HL-60 (cell line): Measurements from ENCODE around the gene COQ3.

Source experiments
- POLR2AphosphoS5 ChIP-seq: IDR thresholded peaks from 2 replicates; pipeline ENCODE4 v1.6.1; 2012; ENCODE audit warnings: low read depth
- SPI1 ChIP-seq: IDR thresholded peaks from 2 replicates; pipeline ENCODE4 v1.6.1; 2012; ENCODE audit warnings: low read depth, mild to moderate bottlenecking, borderline replicate concordance
- TF ChIP-seq, protein P1 (sequence below): IDR thresholded peaks from one replicate; pipeline ENCODE4 v1.5.1; 2011; ENCODE audit warnings: low read length, control low read depth, inconsistent platforms; ENCODE audit not compliant: insufficient read depth
- TF ChIP-seq, protein P2 (sequence below): IDR thresholded peaks from 2 replicates; pipeline ENCODE4 v1.6.1; 2012; ENCODE audit warnings: low read depth; ENCODE audit not compliant: insufficient replicate concordance

DNA sequence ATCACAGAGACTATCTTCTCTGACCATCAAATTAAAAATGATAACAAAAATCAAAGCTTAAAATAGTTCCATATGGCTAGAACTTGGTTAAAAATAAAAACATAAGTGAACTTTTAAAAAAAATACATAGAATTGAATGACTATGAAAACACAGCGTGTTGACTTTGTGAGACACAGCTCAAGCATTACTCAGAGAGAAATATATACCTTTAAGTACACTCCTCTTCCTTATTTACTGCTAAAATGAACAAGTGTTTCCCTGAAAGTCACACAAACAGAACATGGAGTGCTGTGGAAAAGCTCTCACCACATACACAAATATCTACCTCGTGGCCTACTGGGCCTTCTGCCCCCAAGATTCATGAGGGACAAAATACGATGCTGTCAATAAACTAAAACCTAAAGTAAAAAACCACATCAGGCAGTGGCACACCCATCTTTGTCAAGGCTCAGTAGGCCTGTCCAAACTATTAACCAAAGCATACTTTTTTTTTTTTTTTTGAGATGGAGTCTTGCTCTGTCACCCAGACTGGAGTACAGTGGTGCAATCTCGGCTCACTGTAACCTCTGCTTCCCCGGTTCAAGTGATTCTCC, 52.0 kb downstream of the COQ3 start:
- TF ChIP-seq, protein P1, sequence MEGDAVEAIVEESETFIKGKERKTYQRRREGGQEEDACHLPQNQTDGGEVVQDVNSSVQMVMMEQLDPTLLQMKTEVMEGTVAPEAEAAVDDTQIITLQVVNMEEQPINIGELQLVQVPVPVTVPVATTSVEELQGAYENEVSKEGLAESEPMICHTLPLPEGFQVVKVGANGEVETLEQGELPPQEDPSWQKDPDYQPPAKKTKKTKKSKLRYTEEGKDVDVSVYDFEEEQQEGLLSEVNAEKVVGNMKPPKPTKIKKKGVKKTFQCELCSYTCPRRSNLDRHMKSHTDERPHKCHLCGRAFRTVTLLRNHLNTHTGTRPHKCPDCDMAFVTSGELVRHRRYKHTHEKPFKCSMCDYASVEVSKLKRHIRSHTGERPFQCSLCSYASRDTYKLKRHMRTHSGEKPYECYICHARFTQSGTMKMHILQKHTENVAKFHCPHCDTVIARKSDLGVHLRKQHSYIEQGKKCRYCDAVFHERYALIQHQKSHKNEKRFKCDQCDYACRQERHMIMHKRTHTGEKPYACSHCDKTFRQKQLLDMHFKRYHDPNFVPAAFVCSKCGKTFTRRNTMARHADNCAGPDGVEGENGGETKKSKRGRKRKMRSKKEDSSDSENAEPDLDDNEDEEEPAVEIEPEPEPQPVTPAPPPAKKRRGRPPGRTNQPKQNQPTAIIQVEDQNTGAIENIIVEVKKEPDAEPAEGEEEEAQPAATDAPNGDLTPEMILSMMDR = no peak
- no peak for TF ChIP-seq POLR2AphosphoS5
- TF ChIP-seq, protein P2, sequence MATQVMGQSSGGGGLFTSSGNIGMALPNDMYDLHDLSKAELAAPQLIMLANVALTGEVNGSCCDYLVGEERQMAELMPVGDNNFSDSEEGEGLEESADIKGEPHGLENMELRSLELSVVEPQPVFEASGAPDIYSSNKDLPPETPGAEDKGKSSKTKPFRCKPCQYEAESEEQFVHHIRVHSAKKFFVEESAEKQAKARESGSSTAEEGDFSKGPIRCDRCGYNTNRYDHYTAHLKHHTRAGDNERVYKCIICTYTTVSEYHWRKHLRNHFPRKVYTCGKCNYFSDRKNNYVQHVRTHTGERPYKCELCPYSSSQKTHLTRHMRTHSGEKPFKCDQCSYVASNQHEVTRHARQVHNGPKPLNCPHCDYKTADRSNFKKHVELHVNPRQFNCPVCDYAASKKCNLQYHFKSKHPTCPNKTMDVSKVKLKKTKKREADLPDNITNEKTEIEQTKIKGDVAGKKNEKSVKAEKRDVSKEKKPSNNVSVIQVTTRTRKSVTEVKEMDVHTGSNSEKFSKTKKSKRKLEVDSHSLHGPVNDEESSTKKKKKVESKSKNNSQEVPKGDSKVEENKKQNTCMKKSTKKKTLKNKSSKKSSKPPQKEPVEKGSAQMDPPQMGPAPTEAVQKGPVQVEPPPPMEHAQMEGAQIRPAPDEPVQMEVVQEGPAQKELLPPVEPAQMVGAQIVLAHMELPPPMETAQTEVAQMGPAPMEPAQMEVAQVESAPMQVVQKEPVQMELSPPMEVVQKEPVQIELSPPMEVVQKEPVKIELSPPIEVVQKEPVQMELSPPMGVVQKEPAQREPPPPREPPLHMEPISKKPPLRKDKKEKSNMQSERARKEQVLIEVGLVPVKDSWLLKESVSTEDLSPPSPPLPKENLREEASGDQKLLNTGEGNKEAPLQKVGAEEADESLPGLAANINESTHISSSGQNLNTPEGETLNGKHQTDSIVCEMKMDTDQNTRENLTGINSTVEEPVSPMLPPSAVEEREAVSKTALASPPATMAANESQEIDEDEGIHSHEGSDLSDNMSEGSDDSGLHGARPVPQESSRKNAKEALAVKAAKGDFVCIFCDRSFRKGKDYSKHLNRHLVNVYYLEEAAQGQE = no peak
- TF ChIP-seq SPI1 = no peak
